ENCODE results near the gene RNF220. TPM values are rescaled to one million over a fixed set of nuclear protein-coding genes. Genes with fewer than 3 reads are reported as not detected.

Gene RNF220
- total RNA-seq, 4 donors from 2014 or later, result 112 to 134 (median 132) TPM

- TF ChIP-seq EP300 (IDR thresholded peaks at IDR 0.05), result no peak
- TF ChIP-seq POLR2A (IDR thresholded peaks at IDR 0.05), result no peak
- TF ChIP-seq, protein P1, sequence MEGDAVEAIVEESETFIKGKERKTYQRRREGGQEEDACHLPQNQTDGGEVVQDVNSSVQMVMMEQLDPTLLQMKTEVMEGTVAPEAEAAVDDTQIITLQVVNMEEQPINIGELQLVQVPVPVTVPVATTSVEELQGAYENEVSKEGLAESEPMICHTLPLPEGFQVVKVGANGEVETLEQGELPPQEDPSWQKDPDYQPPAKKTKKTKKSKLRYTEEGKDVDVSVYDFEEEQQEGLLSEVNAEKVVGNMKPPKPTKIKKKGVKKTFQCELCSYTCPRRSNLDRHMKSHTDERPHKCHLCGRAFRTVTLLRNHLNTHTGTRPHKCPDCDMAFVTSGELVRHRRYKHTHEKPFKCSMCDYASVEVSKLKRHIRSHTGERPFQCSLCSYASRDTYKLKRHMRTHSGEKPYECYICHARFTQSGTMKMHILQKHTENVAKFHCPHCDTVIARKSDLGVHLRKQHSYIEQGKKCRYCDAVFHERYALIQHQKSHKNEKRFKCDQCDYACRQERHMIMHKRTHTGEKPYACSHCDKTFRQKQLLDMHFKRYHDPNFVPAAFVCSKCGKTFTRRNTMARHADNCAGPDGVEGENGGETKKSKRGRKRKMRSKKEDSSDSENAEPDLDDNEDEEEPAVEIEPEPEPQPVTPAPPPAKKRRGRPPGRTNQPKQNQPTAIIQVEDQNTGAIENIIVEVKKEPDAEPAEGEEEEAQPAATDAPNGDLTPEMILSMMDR (IDR thresholded peaks at IDR 0.05), result no peak
- TF ChIP-seq POLR2AphosphoS5 (IDR thresholded peaks at IDR 0.05), result no peak
- no peak overlapping the region for H3K27ac ChIP-seq
- no peak for ATAC-seq
- H3K36me3 ChIP-seq, result no peaks in the 10 kb centered on the region
- no peaks in the 10 kb centered on the region for H3K9me3 ChIP-seq
- peaks cover 68% of the 10 kb centered on the region for H3K27me3 ChIP-seq
- 81% methylated on average over 4 of the region's 9 CpGs; no CpG with 5 or more reads in 1 of the 2 donors for WGBS, 2 donors (ENCODE audit: low coverage in 1 of 2)
- no peak overlapping the region for H3K4me3 ChIP-seq
- H3K4me1 ChIP-seq, result peaks cover 0 to 17% (median 4%) of the 10 kb centered on the region in 3 donors
Observed at GRCh38 chr1:44424747-44425146, 19.7 kb downstream of the RNF220 start.

DNA sequence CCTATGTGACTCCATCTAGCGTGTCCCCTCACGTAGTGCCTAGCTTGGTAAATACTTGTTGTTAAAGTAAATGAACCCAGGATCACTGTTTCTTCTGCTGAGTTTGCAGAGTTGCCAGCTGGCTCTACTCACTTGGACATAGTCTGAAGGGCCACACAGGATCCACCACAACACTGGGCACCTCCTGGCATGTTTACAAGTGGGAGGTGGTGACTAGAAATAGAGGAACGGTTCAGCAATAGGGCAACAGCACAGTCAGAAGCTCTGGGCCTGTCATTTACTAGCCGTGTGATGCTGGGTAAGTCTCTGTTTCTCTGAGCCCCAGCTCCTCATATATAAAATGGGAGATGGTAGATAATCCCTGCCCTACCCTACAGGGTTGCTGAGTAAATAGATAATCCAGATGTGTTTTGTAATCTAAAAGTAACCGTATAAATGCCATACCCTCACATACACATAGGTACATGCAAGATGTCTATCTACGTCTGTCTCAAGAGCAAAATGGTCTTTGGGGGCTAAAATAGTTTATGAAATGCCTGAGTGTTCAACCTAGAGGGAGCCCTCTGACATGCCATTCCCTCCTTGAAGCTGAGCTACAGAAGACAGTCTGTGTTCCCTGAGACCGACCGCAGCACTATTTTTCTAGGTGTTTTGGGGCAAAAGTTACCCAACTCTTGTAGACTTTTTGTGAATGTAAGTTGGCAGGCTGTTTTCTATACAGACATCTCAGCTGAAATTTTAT is 20.5 kb downstream of the RNF220 start:
- WGBS, 2 donors (ENCODE audit: low coverage in 1 of 2), result 73 to 96% methylated on average over 4 to 8 of the region's 8 CpGs
- peaks cover 0 to 17% (median 4%) of the 10 kb centered on the region in 3 donors for H3K4me1 ChIP-seq
- no peaks in the 10 kb centered on the region for H3K9me3 ChIP-seq
- no peak overlapping the region for H3K27ac ChIP-seq
- ATAC-seq, result no peak
- no peaks in the 10 kb centered on the region for H3K36me3 ChIP-seq
- H3K27me3 ChIP-seq, result peaks cover 61% of the 10 kb centered on the region
- TF ChIP-seq EP300 (IDR thresholded peaks at IDR 0.05) (no peak), POLR2AphosphoS5 (IDR thresholded peaks at IDR 0.05) (no peak), POLR2A (IDR thresholded peaks at IDR 0.05) (no peak)
- no peak overlapping the region for H3K4me3 ChIP-seq

- TF ChIP-seq POLR2A (IDR thresholded peaks at IDR 0.05), result no peak
- no peak for TF ChIP-seq POLR2AphosphoS5 (IDR thresholded peaks at IDR 0.05)
- no peak for TF ChIP-seq EP300 (IDR thresholded peaks at IDR 0.05)
- TF ChIP-seq, protein P1 (IDR thresholded peaks at IDR 0.05), result no peak
- H3K9me3 ChIP-seq, result no peaks in the 10 kb centered on the region
- H3K27me3 ChIP-seq, result peaks cover 42% of the 10 kb centered on the region
- H3K27ac ChIP-seq, result no peak overlapping the region
- no peak for ATAC-seq
- WGBS, 2 donors (ENCODE audit: low coverage in 1 of 2), result 75 to 79% methylated on average over 1 to 2 of the region's 2 CpGs
- H3K4me1 ChIP-seq, result no peaks in the 10 kb centered on the region
- H3K36me3 ChIP-seq, result no peaks in the 10 kb centered on the region
- H3K4me3 ChIP-seq, result no peak overlapping the region
Observed at GRCh38 chr1:44431861-44432260, 26.8 kb downstream of the RNF220 start.

- WGBS, 2 donors (ENCODE audit: low coverage in 1 of 2), result 65 to 85% methylated on average over 2 of the region's 2 CpGs
- Histone ChIP-seq H3K9me3 (no peaks in the 10 kb centered on the region), H3K36me3 (no peaks in the 10 kb centered on the region), H3K27me3 (peaks cover 36% of the 10 kb centered on the region), H3K4me3 (no peak overlapping the region), H3K4me1 (no peaks in the 10 kb centered on the region), H3K27ac (no peak overlapping the region)
- ATAC-seq, result no peak
- no peak for TF ChIP-seq POLR2AphosphoS5 (IDR thresholded peaks at IDR 0.05)
- no peak for TF ChIP-seq EP300 (IDR thresholded peaks at IDR 0.05)
- TF ChIP-seq, protein P1 (IDR thresholded peaks at IDR 0.05), result no peak
- no peak for TF ChIP-seq POLR2A (IDR thresholded peaks at IDR 0.05)
Observed at GRCh38 chr1:44433209-44433608, 28.2 kb downstream of the RNF220 start.

- ATAC-seq, result no peak
- H3K4me3 ChIP-seq, result no peak overlapping the region
- TF ChIP-seq EP300 (IDR thresholded peaks at IDR 0.05) (no peak), POLR2AphosphoS5 (IDR thresholded peaks at IDR 0.05) (no peak)
- 92 to 100% methylated on average over 1 to 5 of the region's 5 CpGs for WGBS, 2 donors (ENCODE audit: low coverage in 1 of 2)
- no peaks in the 10 kb centered on the region for H3K36me3 ChIP-seq
- no peak overlapping the region for H3K27ac ChIP-seq
- H3K4me1 ChIP-seq, result no peaks in the 10 kb centered on the region
- H3K27me3 ChIP-seq, result peaks cover 16% of the 10 kb centered on the region
- H3K9me3 ChIP-seq, result no peaks in the 10 kb centered on the region
Observed at GRCh38 chr1:44436401-44437106, 31.5 kb downstream of the RNF220 start.
